ENCODE results near the gene ALOXE3. TPM values are rescaled to one million over a fixed set of nuclear protein-coding genes. Genes with fewer than 3 reads are reported as not detected.

The ALOXE3 gene
- total RNA-seq, 1 experiment from 2014 or later, result 0.13 TPM

DNA sequence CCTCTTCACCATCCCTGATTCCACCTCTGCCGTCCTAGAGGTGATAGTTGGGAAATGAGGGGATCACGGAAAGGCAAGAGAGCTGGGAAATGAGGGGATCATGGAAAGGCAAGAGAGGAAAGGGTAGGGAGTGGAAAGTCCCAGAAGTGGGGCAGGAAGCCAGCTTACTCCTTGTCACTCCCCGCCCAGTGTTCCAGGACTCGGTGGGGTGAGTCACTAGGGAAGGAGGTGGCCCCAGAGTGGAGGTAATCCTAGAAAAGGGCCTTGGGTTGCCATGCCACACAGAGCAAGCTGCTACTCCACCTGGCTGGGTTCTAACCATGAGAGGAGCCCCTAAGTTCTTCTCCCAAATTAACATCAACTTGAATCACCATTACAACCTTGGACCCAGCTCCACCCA lies 14.8 kb downstream of the ALOXE3 start:
- H3K18ac ChIP-seq (ENCODE audit: insufficient read length, low read depth, low read length), result no peak overlapping the region
- no peak overlapping the region for H2BK20ac ChIP-seq (ENCODE audit: low read depth, low read length, poor library complexity, severe bottlenecking)
- Mint-ChIP-seq H3K27me3 (ENCODE audit: low read depth) (peaks cover 32% of the 10 kb centered on the region), H3K36me3 (ENCODE audit: insufficient read depth in 1 of 3, low read depth in 3 of 3) (no peaks in the 10 kb centered on the region), H3K27ac (no peak overlapping the region), H3K4me1 (peaks cover 6 to 7% of the 10 kb centered on the region in 2 experiments), H3K9me3 (no peaks in the 10 kb centered on the region), H3K4me3 (no peak overlapping the region)
- H4K91ac ChIP-seq (ENCODE audit: insufficient read length, low read depth, low read length), result no peak overlapping the region
- TF ChIP-seq, protein P1, sequence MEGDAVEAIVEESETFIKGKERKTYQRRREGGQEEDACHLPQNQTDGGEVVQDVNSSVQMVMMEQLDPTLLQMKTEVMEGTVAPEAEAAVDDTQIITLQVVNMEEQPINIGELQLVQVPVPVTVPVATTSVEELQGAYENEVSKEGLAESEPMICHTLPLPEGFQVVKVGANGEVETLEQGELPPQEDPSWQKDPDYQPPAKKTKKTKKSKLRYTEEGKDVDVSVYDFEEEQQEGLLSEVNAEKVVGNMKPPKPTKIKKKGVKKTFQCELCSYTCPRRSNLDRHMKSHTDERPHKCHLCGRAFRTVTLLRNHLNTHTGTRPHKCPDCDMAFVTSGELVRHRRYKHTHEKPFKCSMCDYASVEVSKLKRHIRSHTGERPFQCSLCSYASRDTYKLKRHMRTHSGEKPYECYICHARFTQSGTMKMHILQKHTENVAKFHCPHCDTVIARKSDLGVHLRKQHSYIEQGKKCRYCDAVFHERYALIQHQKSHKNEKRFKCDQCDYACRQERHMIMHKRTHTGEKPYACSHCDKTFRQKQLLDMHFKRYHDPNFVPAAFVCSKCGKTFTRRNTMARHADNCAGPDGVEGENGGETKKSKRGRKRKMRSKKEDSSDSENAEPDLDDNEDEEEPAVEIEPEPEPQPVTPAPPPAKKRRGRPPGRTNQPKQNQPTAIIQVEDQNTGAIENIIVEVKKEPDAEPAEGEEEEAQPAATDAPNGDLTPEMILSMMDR (conservative IDR thresholded peaks at IDR 0.05), result no peak
- H4K5ac ChIP-seq (ENCODE audit: insufficient read length, low read depth, low read length), result no peak overlapping the region
- no peak overlapping the region for H2BK120ac ChIP-seq (ENCODE audit: low read depth, low read length, poor library complexity, severe bottlenecking)
- WGBS (ENCODE audit: extremely low coverage, insufficient read length, low lambda C conversion rate), result no CpG with 5 or more reads among the region's 4 CpGs
- no peaks in the 10 kb centered on the region for H3K9me3 ChIP-seq (ENCODE audit: control insufficient read depth, low read depth, low read length)
- no peaks in the 10 kb centered on the region for H3K23me2 ChIP-seq (ENCODE audit: insufficient read length, low read depth, low read length, poor library complexity, severe bottlenecking)
- H3T11ph ChIP-seq (ENCODE audit: low read length), result no peak overlapping the region
- H4K20me1 ChIP-seq (ENCODE audit: control insufficient read depth, insufficient read depth, insufficient read length), result no peaks in the 10 kb centered on the region
- no peak overlapping the region for H3K9ac ChIP-seq (ENCODE audit: extremely low read depth, insufficient read length, low read length)
- H3K27ac ChIP-seq (ENCODE audit: insufficient read length, low read depth, low read length), result no peak overlapping the region
- no peak overlapping the region for H3K4ac ChIP-seq (ENCODE audit: low read depth, low read length)
- no peak overlapping the region for H2BK5ac ChIP-seq (ENCODE audit: insufficient read length, low read length)
- no peak overlapping the region for H4K8ac ChIP-seq (replicated peaks; ENCODE audit: insufficient read length, low read depth, low read length)
- no peak overlapping the region for H2AFZ ChIP-seq (ENCODE audit: low read length)
- no peaks in the 10 kb centered on the region for H3K4me1 ChIP-seq (ENCODE audit: insufficient read depth, low read length)
- no peak overlapping the region for H3K14ac ChIP-seq (ENCODE audit: insufficient read depth, low read length)
- H3K27me3 ChIP-seq (ENCODE audit: insufficient read depth, low read length), result no peaks in the 10 kb centered on the region; the same call in 1 of the 2 replicates
- H3K23ac ChIP-seq (ENCODE audit: insufficient read length, low read depth, low read length), result no peak overlapping the region
- no peak overlapping the region for H2BK12ac ChIP-seq (ENCODE audit: insufficient read length, low read depth, low read length)
- H2AK5ac ChIP-seq (ENCODE audit: insufficient read length, low read length), result no peak overlapping the region
- no peak overlapping the region for H3K56ac ChIP-seq (ENCODE audit: insufficient read length, low read depth, low read length)
- H3K4me2 ChIP-seq (ENCODE audit: insufficient read depth, insufficient read length, low read length), result no peak overlapping the region
- H3K79me2 ChIP-seq (ENCODE audit: insufficient read depth, low read length), result no peaks in the 10 kb centered on the region
- no peak overlapping the region for H2BK15ac ChIP-seq (ENCODE audit: low read depth, low read length)
- DNase-seq, result no peak
- no peaks in the 10 kb centered on the region for H3K79me1 ChIP-seq (ENCODE audit: insufficient read depth, low read depth, low read length, poor library complexity, severe bottlenecking)

Measured in H9 (cell line).